Prostate gland (tissue), 2 donors: Measurements from ENCODE around the gene ATP1B3.
A peak's percentile ranks its signal among the peaks of the same experiment; 100 is the strongest.

Experiments
- POLR2A ChIP-seq: fragments of 450-650 bp; IDR thresholded peaks from one replicate; pipeline ENCODE4 v1.6.1; 2016; ENCODE audit warnings: antibody characterized with exemption, mild to moderate bottlenecking
- POLR2AphosphoS5 ChIP-seq: sonication (generic); formaldehyde crosslinking; IDR thresholded peaks from one replicate; pipeline ENCODE4 v1.6.1; 2017; ENCODE audit warnings: antibody characterized with exemption
- TF ChIP-seq, protein P1 (sequence below), 4 experiments: fragments of 200-600 bp in 2 of 4; fragments of 450-650 bp in 2 of 4; sonication (generic) in 2 of 4; IDR thresholded peaks; 1 replicate in 3 of 4; 2 replicates in 1 of 4; pipeline ENCODE4 v1.5.1; 2016 to 2019; ENCODE audit warnings: antibody characterized with exemption in 4 of 4, mild to moderate bottlenecking in 2 of 4, moderate library complexity in 2 of 4

DNA sequence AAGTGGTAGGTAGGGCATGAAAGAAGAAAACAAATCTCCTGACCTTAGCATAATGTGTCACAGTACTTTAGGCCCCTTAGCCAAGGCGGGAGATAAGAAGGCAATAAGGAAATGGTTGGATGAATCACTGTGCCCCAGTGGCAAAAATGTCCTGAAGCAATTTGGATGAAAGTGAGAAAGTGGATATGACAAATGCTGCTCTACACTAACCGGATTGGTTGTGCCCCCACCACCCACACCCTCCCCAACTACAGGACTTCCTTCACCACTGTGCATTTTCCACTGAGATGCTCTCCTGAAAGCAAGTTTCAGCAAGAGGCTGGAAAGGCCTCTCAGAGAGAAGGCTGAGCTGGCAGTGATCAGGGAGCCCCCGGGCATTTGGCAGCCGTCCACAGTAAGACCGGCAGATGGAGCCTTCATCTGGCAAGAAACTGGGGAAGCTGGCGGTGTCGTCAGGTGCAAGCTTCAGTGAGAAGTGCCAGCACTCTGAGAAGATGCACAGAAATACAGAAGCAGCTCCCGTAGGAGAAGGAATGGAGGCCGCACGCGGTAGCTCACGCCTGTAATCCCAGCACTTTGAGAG is 63.8 kb downstream of the ATP1B3 start:
- TF ChIP-seq POLR2A (peak; percentile 36), POLR2AphosphoS5 (peak; percentile 71)
- TF ChIP-seq, protein P1, sequence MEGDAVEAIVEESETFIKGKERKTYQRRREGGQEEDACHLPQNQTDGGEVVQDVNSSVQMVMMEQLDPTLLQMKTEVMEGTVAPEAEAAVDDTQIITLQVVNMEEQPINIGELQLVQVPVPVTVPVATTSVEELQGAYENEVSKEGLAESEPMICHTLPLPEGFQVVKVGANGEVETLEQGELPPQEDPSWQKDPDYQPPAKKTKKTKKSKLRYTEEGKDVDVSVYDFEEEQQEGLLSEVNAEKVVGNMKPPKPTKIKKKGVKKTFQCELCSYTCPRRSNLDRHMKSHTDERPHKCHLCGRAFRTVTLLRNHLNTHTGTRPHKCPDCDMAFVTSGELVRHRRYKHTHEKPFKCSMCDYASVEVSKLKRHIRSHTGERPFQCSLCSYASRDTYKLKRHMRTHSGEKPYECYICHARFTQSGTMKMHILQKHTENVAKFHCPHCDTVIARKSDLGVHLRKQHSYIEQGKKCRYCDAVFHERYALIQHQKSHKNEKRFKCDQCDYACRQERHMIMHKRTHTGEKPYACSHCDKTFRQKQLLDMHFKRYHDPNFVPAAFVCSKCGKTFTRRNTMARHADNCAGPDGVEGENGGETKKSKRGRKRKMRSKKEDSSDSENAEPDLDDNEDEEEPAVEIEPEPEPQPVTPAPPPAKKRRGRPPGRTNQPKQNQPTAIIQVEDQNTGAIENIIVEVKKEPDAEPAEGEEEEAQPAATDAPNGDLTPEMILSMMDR (IDR thresholded peaks at IDR 0.05) = peak in 1 of 4 experiments; percentile 11
